ENCODE data around the gene WFDC13. TPM values are rescaled to one million over a fixed set of nuclear protein-coding genes. Genes with fewer than 3 reads are reported as not detected.

WFDC13 gene
- total RNA-seq, 1 experiment from 2014 or later, result not detected

DNA sequence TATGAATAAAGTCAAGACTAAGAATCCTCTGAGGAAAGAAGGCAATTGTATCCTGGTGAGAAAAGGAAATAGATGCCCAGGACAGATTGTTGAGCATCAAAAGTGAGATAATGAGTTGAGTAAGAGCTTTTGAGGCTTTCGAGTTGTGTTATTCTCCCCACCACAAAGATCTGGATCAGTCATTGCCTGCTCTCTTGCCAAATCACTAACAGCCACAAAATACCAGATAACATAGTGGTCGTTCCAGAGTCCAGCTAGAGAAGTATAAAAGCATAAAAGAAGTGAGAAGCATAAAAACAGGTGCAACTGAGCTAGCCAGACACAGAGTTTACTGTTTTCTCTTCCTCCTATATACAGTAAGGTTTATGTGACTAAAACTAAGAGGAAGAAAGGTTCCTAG lies 25.2 kb downstream of the WFDC13 start:
- Histone ChIP-seq H3T11ph (ENCODE audit: low read length) (no peak overlapping the region), H2BK20ac (ENCODE audit: low read depth, low read length, poor library complexity, severe bottlenecking) (no peak overlapping the region), H3K9ac (ENCODE audit: extremely low read depth, insufficient read length, low read length) (no peak overlapping the region), H2BK15ac (ENCODE audit: low read depth, low read length) (no peak overlapping the region), H3K23ac (ENCODE audit: insufficient read length, low read depth, low read length) (no peak overlapping the region), H2AK5ac (ENCODE audit: insufficient read length, low read length) (no peak overlapping the region), H2BK12ac (ENCODE audit: insufficient read length, low read depth, low read length) (no peak overlapping the region), H2AFZ (ENCODE audit: low read length) (no peak overlapping the region), H3K79me2 (ENCODE audit: insufficient read depth, low read length) (no peaks in the 10 kb centered on the region), H4K91ac (ENCODE audit: insufficient read length, low read depth, low read length) (no peak overlapping the region), H4K5ac (ENCODE audit: insufficient read length, low read depth, low read length) (no peak overlapping the region), H2BK120ac (ENCODE audit: low read depth, low read length, poor library complexity, severe bottlenecking) (no peak overlapping the region), H4K8ac (replicated peaks; ENCODE audit: insufficient read length, low read depth, low read length) (no peak overlapping the region), H3K18ac (ENCODE audit: insufficient read length, low read depth, low read length) (no peak overlapping the region), H3K4me1 (ENCODE audit: insufficient read depth, low read length) (no peaks in the 10 kb centered on the region), H3K27me3 (ENCODE audit: insufficient read depth, low read length) (no peaks in the 10 kb centered on the region), H2BK5ac (ENCODE audit: insufficient read length, low read length) (no peak overlapping the region), H3K56ac (ENCODE audit: insufficient read length, low read depth, low read length) (no peak overlapping the region), H3K23me2 (ENCODE audit: insufficient read length, low read depth, low read length, poor library complexity, severe bottlenecking) (no peaks in the 10 kb centered on the region), H3K9me3 (ENCODE audit: control insufficient read depth, low read depth, low read length) (no peaks in the 10 kb centered on the region), H3K4ac (ENCODE audit: low read depth, low read length) (no peak overlapping the region), H3K14ac (ENCODE audit: insufficient read depth, low read length) (no peak overlapping the region), H3K27ac (ENCODE audit: insufficient read length, low read depth, low read length) (no peak overlapping the region), H3K79me1 (ENCODE audit: insufficient read depth, low read depth, low read length, poor library complexity, severe bottlenecking) (no peaks in the 10 kb centered on the region), H4K20me1 (ENCODE audit: control insufficient read depth, insufficient read depth, insufficient read length) (no peaks in the 10 kb centered on the region), H3K4me2 (ENCODE audit: insufficient read depth, insufficient read length, low read length) (no peak overlapping the region)
- Mint-ChIP-seq H3K27ac (no peak overlapping the region), H3K36me3 (ENCODE audit: insufficient read depth in 1 of 3, low read depth in 3 of 3) (peaks cover 2 to 12% (median 3%) of the 10 kb centered on the region in 3 experiments; a peak in 6 of 7 replicates), H3K4me1 (no peaks in the 10 kb centered on the region), H3K27me3 (ENCODE audit: low read depth) (no peaks in the 10 kb centered on the region; the same call in 1 of the 2 replicates), H3K4me3 (no peak overlapping the region), H3K9me3 (peaks cover 11 to 35% of the 10 kb centered on the region in 2 experiments)
- TF ChIP-seq, protein P1, sequence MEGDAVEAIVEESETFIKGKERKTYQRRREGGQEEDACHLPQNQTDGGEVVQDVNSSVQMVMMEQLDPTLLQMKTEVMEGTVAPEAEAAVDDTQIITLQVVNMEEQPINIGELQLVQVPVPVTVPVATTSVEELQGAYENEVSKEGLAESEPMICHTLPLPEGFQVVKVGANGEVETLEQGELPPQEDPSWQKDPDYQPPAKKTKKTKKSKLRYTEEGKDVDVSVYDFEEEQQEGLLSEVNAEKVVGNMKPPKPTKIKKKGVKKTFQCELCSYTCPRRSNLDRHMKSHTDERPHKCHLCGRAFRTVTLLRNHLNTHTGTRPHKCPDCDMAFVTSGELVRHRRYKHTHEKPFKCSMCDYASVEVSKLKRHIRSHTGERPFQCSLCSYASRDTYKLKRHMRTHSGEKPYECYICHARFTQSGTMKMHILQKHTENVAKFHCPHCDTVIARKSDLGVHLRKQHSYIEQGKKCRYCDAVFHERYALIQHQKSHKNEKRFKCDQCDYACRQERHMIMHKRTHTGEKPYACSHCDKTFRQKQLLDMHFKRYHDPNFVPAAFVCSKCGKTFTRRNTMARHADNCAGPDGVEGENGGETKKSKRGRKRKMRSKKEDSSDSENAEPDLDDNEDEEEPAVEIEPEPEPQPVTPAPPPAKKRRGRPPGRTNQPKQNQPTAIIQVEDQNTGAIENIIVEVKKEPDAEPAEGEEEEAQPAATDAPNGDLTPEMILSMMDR (conservative IDR thresholded peaks at IDR 0.05), result no peak
- no CpG with 5 or more reads among the region's 2 CpGs for WGBS (ENCODE audit: extremely low coverage, insufficient read length, low lambda C conversion rate)
- no peak for DNase-seq

All from H9 (cell line).